Fibroblast of skin of left quadriceps (primary cell): Measurements from ENCODE around the gene TMED10.

Source experiments
- DNase-seq, 2 experiments: peaks; one replicate each; pipeline ENCODE4 v3.0.0-alpha.2; 2013; ENCODE audit warnings: low read depth in 2 of 2

Gene TMED10

DNA sequence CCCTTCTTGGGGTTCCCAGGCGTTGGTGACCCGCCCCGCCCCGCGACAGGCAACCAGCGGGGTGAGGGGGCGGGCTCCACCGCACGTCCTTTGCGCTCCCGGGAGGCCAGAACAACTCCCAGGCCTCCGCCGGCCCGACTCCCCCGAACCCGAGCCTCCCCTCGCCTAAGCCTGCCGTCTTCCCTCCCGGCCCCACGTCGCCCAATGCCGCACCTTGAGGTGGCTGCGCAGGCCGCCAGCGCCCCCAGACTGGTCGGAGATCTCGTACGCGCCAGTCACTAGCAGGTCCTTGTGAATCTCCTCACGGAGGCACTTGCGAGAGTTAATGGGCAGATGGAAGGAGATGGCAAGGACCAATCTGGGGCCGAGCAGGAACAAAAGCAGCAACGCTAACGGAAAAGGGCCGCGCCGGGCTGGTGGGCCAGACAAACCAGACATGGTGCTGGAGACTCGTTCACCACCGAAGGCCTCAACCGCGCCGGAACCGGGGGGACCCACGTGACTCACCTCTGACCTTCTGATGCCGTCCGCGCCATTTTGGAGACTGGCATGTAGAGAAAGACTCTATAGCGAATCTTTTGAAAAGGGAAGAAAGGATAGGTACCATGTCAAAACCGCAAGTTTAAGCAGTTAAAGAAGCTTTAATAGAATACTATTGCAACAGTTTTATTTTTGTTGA lies at the start of gene TMED10:
Gene TMED10, minus strand, starts transcription at position 471 of the 679 bp plus-strand sequence. Its CDS starts 33 bp downstream, at position 438.
- DNase-seq, result peak; percentile 74 to 75

DNA sequence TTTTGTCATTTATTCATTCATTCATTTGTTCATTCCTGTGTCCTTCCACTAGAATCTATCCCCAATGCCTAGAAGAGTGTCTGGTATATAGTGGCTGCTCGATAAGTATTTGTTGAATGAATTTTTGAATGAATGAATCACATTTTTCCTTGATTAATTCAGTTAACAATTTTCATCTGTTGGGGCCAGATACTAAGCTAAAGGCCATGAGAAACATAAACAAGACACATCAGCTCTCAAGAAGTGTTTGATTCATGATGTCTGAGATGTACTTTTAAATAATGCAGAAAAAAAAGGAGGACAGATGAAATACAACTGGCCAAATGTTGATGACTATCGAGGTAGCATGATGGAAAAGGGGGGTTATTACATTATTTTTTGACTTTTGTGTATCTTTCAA lies 48.1 kb upstream of the TMED10 start:
- DNase-seq, result no peak

DNA sequence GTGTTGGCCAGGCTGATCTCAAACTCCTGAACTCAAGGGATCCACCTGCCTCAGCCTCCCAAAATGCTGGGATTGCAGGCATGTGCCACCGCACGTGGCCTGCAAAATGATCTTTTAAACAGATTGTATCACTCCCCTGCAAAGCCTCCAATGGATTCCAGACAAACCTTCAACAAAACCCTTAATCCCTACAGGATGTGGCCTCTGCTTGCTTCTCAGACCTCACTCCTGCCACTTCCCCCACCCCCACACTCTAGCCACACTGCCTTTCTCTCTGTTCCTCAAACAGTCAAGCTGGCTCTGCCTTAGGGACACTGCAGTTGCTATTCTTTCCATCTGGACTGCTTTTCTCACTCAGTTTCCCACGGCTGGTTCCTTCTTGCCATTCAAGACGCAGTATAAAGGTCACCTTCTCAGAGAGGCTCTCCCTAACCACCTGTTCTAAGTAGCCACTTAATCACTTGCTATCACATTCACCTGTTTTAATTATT lies 47.3 kb upstream of the TMED10 start:
- no peak for DNase-seq

DNA sequence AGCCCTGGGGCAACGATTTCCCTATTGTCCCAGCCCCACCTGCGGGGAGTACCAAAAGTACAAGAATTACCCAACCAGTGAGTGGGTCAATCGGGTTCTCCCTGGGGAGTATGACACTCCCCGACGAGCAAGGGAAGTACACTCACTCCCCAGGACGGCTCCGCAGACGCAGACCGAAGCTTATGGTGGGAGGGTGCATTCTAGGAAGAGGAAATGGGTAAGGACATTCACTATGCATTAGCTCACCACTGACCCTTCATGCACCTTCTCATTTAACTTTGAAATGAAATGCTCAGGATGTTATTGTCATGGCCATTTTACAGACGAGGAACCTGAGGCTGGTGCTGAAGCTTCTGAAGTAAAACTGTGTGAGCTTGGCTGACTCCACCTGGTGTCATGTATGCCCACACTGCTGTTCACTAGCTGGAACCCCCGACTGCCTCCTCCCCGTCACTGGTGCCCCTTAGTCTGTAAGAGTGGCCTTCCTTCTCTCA lies 45.8 kb upstream of the TMED10 start:
- peak; percentile 42 to 50 for DNase-seq

DNA sequence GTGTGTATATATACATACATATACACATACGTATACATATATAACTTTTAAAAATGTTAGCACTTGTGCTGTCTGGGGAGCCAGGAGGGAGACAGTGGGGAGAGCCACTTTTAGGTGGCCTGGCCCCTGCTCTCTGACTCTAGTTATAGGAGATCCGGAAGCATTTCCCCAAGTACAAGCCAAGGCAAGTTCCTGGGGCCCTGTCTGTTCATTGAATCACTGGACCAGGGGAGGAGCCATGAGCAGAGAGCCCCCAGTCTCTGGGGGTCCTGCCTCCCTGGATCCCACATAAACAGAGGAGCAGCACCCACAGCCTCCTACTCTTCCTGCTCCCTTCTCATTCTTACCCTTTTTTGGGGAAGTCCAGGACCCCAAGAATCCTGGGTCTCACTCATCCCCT lies 45.4 kb upstream of the TMED10 start:
- DNase-seq, result no peak

DNA sequence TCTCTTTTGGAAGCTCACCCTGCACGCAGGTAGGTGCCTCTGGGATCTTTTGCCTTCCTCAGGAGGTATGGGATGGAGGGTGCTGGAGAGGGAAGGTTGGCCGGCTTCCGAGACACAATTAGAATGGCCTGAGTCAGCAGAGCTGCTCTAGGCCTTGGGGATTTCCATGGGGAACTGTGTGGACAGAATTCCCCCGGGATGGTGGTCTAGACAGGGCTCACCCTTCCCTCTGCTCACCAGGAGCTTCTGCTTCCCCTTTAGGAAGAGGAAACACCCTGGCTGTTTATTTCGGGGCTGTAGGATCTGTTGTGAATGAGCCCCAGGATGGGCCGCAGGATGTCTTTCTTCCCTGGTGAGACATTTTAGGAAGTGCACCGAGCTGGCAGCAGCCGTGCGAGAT lies 43.7 kb upstream of the TMED10 start:
- DNase-seq, result no peak

DNA sequence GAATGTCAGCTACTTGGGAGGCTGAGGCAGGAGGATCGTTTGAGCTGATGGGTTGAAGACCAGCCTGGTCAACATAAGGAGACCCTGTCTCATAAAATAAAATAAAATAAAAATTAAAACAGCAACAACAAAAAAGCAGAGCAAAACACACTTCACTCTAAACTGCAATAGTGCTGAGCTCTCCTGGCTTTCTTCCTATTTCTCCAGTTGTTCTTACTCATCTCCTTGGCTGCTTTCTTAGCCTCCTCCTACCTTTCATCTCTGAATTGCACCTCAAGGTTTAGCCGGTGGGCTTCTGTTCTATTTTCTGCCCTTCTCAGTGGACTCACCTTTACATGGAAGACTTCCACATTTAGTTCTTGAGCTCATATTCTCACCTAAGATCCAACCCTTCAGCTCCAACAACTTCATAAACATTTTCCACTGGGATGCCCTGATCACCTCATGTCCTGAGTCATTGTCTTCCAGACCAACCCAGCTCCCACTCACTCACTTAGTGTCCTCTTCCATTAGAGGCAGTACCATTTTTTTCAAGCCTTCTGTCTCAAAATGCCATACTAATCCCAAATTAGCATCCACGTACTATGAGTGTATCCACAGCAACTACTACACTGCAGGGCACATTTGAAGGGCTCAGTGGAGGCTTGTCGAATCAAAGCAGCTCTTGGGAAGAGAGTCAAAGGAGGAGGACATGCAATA lies 41.2 kb upstream of the TMED10 start:
- no peak for DNase-seq

DNA sequence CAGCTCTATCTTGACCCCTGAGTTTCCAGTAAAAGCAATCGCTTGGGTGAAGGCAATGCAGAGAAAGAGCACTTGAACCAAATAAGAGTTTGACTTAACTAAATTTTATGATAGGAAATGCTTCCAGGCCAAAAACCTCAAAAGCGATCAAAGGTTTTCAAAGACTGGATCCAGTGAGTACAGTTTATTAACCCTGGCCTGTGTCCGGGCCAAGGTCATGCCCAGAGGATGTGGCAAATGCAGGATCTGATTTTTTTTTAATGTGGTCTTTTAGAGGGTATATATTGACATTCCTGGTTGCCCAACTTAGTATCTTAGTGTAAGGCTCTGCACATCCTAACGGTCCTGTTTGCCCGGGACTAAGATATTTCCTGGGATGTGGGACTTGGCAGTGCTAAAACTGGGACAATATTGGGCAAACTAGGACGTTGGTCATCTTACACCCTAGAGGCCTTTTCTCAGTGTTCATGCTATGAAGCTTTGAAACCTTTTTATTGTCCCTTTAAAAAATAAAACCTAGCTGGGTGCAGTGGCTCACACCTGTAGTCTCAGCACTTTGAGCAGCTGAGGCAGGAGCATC lies 40.1 kb upstream of the TMED10 start:
- no peak for DNase-seq

DNA sequence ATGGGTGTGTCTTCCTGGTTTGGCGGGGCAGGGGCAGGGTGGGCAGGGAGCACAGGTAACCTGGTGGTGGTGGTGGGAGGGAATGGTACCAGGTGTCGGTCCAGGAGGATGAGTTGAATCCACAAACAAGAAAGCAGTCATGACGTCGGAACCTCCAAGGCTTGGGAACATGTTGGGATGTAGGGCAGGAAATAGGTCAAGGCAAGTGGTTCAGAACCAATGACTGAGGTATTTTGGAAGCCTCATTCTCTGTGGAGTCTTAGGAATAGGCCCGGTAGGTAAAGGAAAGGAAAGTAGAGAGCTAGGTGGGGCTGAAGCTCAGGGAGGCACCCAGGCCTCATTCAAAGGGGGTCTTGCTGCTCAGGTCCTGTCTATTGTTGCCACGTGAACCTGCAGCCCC lies 39.1 kb upstream of the TMED10 start:
- no peak for DNase-seq

DNA sequence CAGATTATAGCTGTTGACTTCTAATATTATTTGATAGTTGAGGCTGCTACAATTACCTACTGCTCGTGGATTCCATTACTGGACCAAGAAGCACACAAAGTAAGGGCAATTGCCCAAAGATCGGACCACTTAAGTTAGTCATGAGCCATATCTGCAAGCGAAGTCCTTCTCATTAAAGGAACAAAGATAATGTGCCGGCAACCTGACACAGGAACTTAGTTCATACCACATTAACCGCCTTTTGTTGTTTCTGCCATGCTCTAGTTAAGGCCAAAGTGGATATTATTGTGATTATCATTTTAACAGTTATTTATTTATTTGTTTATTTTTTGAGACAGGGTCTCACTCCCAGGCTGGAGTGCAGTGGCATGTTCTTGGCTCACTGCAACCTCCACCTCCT lies 38.1 kb upstream of the TMED10 start:
- no peak for DNase-seq

DNA sequence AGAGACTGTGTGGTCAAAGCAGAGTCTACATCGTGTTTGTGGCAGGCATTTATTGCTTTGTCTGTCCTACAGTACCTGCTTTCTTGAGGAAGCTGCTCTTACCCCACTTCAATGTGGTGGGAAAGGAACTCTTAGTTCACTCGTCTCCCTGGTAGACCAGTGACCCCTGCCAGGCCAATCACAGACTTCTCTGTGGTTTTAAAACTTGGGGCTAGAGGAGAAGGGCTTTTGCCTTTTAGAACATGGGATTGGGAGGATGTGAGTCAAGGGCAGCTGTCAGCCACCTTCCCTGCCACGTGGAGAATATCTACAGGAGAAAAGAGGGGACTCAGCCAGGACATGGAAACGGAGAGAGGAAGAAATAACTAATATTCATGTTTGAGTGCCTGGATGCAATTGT lies 36.8 kb upstream of the TMED10 start:
- DNase-seq, result no peak

DNA sequence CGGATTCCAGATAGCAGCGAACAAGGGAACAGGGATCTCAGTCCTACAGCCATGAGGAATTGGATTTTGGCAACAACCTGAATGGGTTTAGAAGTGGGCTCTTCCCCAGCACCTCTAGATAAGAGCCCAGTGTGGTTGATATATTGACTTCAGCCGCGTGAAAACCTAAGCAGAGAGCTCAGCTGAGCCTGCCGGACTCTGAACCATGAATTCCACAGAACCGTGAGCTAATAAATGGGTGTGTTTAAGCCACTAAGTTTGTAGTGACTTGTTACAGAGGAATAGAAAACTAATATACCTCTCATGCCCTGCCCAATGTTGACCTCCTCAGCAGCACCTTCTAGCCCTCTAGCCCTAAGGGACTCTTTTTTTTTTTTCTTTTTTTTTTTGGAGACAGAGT lies 32.4 kb upstream of the TMED10 start:
- DNase-seq, result no peak

DNA sequence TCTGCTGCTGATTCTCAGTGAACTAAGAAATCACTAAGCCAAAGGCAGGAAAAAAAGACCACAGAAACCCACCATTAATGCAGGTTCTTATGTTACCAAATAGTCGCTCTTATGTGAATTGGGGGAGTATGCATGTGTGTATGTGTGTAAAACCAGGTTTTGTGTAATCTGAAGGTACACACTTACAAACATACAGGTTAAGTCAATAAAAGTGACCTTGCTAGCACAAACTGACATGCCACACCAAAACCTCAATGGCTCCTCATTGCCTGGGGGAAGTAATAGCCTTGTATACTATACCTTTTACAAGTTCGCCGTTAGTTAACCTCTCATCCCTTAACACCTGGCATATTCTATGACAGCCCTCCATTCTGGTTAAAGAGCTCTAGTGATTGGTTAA lies 29.8 kb upstream of the TMED10 start:
- DNase-seq, result no peak

DNA sequence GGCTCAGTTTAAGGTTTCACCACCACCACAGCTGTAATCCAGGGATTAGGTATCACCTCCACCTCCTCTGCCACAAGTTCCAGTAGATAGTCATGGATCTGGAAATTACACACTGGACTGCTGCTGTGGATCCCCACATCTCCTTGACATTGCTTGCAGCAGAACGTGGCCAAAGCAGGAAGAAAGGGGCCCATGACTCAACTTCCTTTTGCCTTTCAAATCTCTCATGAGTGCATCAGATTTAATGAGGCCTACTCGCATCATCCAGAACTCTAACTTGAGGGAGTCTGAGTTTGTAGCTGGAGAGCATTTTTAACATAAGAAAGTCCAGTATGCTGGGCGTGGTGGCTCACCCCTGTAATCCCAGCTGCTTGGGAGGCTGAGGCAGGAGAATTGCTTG lies 29.2 kb upstream of the TMED10 start:
- no peak for DNase-seq

DNA sequence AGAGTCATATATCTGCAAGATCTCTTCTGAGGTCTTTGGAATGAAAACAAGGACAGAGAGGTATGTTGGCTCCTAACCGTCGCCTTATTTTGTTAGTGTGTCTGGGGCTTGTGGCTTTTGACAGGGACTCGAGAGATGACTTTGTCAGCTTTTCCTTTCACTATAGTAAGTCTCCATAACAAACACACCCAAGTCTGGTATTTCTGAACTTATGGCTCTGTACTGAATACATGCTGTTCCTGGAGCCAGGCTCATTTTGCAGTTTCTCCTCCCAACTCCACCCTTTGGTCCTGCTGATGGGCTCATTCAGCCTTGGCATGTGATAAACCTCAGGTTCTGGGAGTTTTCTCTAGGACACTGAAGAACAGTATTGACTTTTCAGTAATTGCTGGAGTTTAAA lies 27.7 kb upstream of the TMED10 start:
- no peak for DNase-seq

DNA sequence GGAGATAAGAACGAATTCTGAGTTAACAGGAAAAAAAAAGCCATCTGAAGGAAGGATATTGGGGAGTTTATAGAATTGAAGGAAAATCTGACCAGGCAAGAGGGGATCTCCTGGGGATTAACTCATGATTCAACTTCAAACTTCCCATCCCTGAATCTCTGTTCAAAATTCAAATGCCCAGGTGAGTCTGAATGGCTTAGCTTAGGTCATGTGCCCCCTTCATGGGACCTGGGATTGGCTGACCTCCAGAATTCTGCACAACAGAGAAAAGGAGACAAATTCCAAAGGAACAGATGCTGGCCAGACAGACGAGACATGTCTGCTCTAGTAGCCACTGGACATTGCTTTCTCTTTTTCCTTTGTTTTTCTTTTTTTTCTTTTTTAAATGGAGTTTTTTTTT lies 26.2 kb upstream of the TMED10 start:
- no peak for DNase-seq

DNA sequence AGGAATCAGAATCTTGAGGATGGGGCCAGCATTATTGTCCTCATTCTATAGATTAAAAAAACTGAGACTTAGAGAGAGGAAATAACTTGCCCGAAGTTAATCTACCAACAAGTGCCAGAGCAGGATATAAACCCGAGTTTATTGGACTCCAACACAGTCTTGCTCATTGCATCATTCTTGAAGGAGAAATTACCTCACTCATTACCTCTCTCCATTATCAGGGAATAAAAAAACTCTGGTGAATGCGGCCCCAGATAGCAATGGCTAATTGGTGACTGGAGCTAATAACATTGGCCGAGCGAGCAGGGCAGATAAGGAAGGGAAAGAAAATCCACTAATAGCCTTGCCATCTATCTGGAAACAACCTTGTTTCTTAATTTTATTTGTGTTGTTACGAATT lies 24.7 kb upstream of the TMED10 start:
- no peak for DNase-seq

DNA sequence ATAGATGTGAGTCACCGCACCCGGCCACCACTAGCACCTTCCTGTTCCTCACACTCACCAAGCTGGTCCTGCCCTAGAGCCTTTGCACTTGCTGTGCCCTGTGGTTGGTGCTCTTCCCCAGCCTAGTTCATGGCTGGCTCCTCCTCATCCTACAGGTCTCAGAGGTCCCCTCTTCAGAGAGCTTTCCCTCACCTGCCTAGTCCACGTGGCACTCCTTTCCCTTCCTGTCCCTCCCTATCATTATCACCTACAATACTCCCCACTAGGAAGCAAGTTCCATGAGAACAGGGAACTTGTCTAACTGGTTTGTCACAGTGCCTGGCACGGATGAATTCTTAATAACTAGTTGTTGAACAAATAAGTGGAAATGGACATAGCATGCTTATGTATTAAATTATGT lies 24.0 kb upstream of the TMED10 start:
- DNase-seq, result no peak

DNA sequence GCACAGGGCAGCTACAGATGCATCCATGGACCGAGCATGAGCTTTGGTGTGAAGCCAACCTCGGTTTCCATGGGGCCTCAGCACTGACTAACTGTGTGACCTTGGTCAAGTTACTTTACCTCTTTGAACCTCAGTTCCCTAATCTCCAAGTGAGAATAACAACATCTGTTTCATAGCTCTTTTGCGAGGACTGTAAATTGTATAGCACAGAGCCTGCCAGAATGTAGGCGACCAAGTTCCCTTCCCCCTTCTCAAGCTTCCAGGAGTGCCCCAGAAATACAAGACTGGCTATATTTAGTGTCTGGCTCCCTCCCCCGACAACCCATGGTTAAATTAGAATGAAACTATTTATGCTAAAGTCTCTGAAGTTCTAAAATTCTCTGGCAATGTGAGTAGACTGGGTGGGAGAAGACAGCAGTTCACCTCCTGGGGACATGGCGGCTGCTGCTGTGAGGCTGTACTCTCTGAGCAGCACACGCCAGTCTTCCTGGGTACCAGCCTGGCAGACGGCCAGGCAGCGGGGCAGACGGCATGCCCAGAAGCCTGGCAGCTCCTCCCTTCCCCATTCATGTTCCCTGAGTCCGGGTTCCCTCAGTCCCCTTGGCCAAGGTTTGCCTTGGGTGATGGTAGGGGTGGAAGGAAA lies 22.0 kb upstream of the TMED10 start:
- peak in 1 of 2 experiments; percentile 17 for DNase-seq

DNA sequence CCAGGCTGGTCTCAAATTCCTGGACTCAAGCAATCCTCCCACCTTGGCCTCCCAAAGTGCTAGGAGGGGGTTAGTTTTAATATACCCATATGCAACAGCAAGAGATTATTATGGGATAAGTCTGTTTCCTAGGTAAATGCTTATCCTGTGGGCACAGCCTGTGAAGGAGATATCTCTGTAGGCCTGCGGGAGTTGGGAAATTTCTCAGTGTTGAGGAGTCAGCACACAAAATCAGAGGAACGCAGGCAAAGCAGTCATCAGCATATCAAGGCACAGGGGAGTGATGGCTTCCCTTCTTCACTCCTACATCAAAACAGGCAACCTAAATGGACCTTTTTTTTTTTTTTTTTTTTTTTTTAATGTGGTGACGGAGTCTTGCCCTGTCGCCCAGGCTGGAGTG lies 20.9 kb upstream of the TMED10 start:
- no peak for DNase-seq

DNA sequence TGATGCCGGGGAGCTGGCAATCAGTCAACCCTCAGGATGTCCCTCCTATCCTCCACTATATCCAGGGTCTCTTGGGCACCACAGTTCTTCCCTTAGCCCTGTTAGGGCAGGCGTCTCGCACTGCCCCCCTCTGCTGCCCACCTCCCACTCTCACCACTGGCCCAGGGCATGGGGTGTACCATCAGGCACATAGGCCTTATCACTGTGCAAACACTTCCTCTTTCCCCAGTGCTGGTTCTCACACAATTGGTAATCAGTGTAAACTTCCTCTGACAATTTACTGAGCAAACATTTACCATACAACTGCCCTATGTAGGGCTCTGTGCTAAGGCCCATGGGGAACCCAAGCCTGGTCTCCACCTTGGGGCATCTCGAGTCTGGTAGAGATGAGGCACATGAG lies 20.1 kb upstream of the TMED10 start:
- DNase-seq, result no peak

DNA sequence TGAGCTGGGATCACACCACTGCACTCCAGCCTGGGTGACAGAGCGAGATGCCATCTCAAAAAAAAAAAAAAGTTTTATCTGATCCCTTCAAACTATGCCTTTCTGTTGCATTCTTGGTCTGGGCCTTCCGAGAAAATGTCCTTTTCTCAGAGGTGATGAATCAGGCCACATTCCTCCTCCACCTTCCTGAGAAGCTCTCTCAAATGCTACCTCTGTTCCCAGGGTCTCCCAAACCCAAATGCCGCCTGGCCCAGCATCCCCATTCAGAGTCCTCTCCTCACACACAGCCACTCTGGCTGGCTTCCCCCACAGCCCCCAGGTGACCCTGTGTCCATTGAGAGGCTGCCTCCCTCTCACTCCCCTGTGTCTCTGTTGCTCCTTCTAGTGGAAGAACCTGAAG lies 19.7 kb upstream of the TMED10 start:
- no peak for DNase-seq

DNA sequence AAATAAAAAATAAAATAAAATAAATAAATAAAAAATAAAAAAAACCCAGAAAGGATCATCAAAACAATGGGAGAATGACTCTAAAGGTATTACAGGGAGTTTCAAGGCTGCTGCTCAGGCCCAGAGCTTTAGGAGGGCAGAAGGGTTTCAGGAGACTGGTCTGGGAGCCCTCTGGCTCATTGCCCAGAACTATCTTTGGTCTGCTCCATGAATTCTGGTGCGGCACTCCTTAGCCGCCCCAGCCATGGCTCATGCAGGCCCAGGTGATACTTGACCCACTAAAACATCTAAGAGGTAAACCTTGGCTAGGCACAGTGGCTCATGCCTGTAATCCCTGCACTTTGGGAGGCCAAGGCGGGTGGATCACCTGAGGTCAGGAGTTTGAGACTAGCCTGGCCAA lies 14.7 kb upstream of the TMED10 start:
- DNase-seq, result no peak
